Naive B cell (primary cell): Measurements from ENCODE around the gene ZFAND2A. TPM values are rescaled to one million over a fixed set of nuclear protein-coding genes. Genes with fewer than 3 reads are reported as not detected.
"Not testable (repeated sequence)": the region's sequence is repeated elsewhere in the genome, so short reads cannot be mapped to it uniquely, and the experiment has no call there.

Experiments
- ATAC-seq, 2 donors: fragments of 150-1000 bp; cut with Tn5 transposase; 2 replicates each; pipeline ENCODE4 v1.10.0; 2021; ENCODE audit warnings: low read depth in 2 of 2, mild to moderate bottlenecking in 2 of 2, moderate library complexity in 2 of 2
- DNase-seq: peaks from one replicate; pipeline ENCODE4 v3.0.0; 2022
- H3K27ac Mint-ChIP-seq, 6 donors: one replicate each; pipeline ENCODE4 v1.8.0; 2020 to 2022; ENCODE audit warnings: mild to moderate bottlenecking in 6 of 6, mixed read lengths in 6 of 6, moderate library complexity in 5 of 6, inconsistent platforms in 2 of 6
- H3K27me3 Mint-ChIP-seq, 3 donors: one replicate each; pipeline ENCODE4 v1.8.0; 2021 to 2022; ENCODE audit warnings: mixed read lengths in 3 of 3, mild to moderate bottlenecking in 1 of 3
- H3K36me3 Mint-ChIP-seq, 2 donors: one replicate each; pipeline ENCODE4 v1.8.0; 2020 to 2022; ENCODE audit warnings: mixed read lengths in 2 of 2, inconsistent platforms in 1 of 2, mild to moderate bottlenecking in 1 of 2
- H3K4me1 Mint-ChIP-seq, 3 donors: one replicate each; pipeline ENCODE4 v1.8.0; 2020 to 2022; ENCODE audit warnings: mixed read lengths in 3 of 3, inconsistent platforms in 1 of 3, mild to moderate bottlenecking in 1 of 3, moderate library complexity in 1 of 3
- H3K4me3 Mint-ChIP-seq, 8 donors: one replicate each; pipeline ENCODE4 v1.8.0; 2020 to 2022; ENCODE audit warnings: mild to moderate bottlenecking in 8 of 8, mixed read lengths in 8 of 8, moderate library complexity in 8 of 8, inconsistent platforms in 2 of 8
- H3K9me3 Mint-ChIP-seq, 7 donors: one replicate each; pipeline ENCODE4 v1.8.0; 2020 to 2022; ENCODE audit warnings: mixed read lengths in 7 of 7, mild to moderate bottlenecking in 5 of 7, inconsistent platforms in 2 of 7, moderate library complexity in 1 of 7
- polyA plus RNA-seq, 6 donors: library from polyadenylated mRNA; unstranded; fragments of 300-500 nt; fragmentation: Illumina TruSeq; gene quantifications; one replicate each; pipeline ENCODE4 v1.2.3, GENCODE V29; 2021; ENCODE audit warnings: low read depth in 6 of 6

ZFAND2A gene
- polyA plus RNA-seq, 6 donors from 2014 or later = 59.3 to 73.5 (median 67.9) TPM

- Mint-ChIP-seq H3K4me3 (peak overlapping the region in 2 of 8 donors; percentile 26 to 35), H3K36me3 (peaks cover 3 to 12% of the 10 kb centered on the region in 2 donors), H3K9me3 (no peaks in the 10 kb centered on the region), H3K4me1 (peaks cover 10 to 18% (median 12%) of the 10 kb centered on the region in 3 donors), H3K27me3 (no peaks in the 10 kb centered on the region), H3K27ac (peak overlapping the region in 1 of 6 donors; percentile 64)
- DNase-seq (no peak), ATAC-seq (no peak)
These were observed 5.7 kb downstream of the ZFAND2A start for GRCh38 chr7:1154172-1154739.

- Mint-ChIP-seq H3K4me1 (peaks cover 0 to 3% (median 0%) of the 10 kb centered on the region in 3 donors), H3K27me3 (no peaks in the 10 kb centered on the region), H3K27ac (no peak overlapping the region), H3K36me3 (peaks cover 3 to 12% of the 10 kb centered on the region in 2 donors), H3K9me3 (no peaks in the 10 kb centered on the region), H3K4me3 (no peak overlapping the region)
- DNase-seq = no peak
- ATAC-seq = no peak
These were observed 7.5 kb downstream of the ZFAND2A start for GRCh38 chr7:1152492-1152891.

- DNase-seq = no peak
- H3K27me3 Mint-ChIP-seq = no peaks in the 10 kb centered on the region
These were observed 8.2 kb downstream of the ZFAND2A start for GRCh38 chr7:1151653-1152425.

DNA sequence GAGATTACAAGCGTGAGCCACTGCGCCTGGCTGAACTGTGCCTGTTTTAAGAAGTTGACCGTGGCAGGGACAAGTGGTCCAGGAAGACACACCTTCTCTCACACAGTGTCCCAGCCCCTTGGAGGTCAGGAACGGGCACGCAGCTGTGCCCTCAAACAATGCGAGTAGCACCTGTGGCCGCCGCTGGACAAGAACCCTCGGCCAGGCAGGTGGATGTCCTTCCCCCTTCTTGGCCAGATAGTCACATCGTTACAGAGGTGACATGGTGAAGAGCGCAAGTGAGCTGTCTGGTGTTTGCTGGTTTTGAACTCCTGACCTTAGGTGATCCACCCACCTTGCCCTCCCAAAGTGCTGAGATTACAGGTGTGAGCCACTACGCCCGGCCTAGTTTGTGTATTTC is 8.8 kb downstream of the ZFAND2A start:
- H3K36me3 Mint-ChIP-seq = peaks cover 0 to 12% of the 10 kb centered on the region in 2 donors
- no peaks in the 10 kb centered on the region for H3K4me1 Mint-ChIP-seq
- DNase-seq = no peak
- no peak overlapping the region for H3K27ac Mint-ChIP-seq
- H3K9me3 Mint-ChIP-seq = no peaks in the 10 kb centered on the region
- ATAC-seq = peak in 1 of 2 donors; percentile 16
- no peaks in the 10 kb centered on the region for H3K27me3 Mint-ChIP-seq
- no peak overlapping the region for H3K4me3 Mint-ChIP-seq

More at GRCh38 chr7:1151653-1152425, 8.2 kb downstream of the ZFAND2A start:
- peaks cover 0 to 12% of the 10 kb centered on the region in 2 donors for H3K36me3 Mint-ChIP-seq
- H3K4me1 Mint-ChIP-seq = no peaks in the 10 kb centered on the region
- peak; percentile 36 to 75 for ATAC-seq
- H3K9me3 Mint-ChIP-seq = no peaks in the 10 kb centered on the region
- peak overlapping the region in 1 of 8 donors; percentile 30 for H3K4me3 Mint-ChIP-seq
- peak overlapping the region in 2 of 6 donors; percentile 47 to 72 for H3K27ac Mint-ChIP-seq

- peaks cover 0 to 12% of the 10 kb centered on the region in 2 donors for H3K36me3 Mint-ChIP-seq
- H3K4me3 Mint-ChIP-seq = no peak overlapping the region
- DNase-seq (no peak), ATAC-seq (no peak)
- H3K27me3 Mint-ChIP-seq = no peaks in the 10 kb centered on the region
- no peaks in the 10 kb centered on the region for H3K9me3 Mint-ChIP-seq
- H3K4me1 Mint-ChIP-seq = no peaks in the 10 kb centered on the region
- peak overlapping the region in 1 of 6 donors; percentile 54 for H3K27ac Mint-ChIP-seq
These were observed 9.5 kb downstream of the ZFAND2A start for GRCh38 chr7:1150400-1151002.

DNA sequence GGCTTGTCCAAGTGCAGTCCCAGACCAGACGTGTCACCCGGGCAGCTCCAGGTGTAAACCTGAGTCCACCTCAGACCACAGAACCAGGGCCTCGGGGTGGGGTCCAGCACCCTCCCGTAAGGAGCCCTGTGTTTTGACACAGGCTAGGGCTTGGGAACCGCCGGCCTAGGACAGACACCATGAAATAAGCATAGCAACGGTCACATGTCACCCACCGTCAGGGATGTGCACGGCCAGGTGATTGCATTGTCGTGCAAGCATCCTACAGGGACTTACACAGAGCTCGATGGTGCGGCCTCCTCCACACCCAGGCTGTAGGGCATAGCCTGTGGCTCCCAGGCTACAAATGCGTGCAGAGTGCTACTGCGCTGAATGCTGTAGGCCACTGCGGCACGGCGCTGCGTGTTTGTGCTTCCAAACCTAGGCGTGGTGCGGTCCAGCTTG is 10.6 kb downstream of the ZFAND2A start:
- DNase-seq = no peak
- Mint-ChIP-seq H3K36me3 (peaks cover 0 to 12% of the 10 kb centered on the region in 2 donors), H3K27me3 (no peaks in the 10 kb centered on the region), H3K9me3 (no peaks in the 10 kb centered on the region), H3K4me3 (no peak overlapping the region), H3K27ac (no peak overlapping the region), H3K4me1 (peaks cover 0 to under 1% (median under 1%) of the 10 kb centered on the region in 3 donors)
- no peak for ATAC-seq

DNA sequence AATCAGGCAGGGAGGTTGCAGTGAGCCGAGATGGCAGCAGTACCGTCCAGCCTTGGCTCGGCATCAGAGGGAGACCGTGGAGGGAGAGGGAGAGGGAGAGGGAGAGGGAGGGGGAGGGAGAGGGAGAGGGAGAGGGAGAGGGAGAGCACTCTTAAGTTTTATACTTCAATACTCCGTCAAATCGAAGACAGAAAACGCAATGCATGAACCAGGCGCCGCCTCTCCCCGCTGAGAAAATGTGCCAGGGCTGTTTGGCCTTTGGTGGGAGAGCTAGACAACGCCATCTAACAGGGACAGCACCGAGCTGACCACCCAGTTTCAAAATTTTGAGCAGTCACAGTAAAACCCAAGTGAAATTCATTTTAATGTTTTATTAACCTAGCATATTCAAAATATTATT is 12.1 kb downstream of the ZFAND2A start:
- H3K4me1 Mint-ChIP-seq, H3K27me3 Mint-ChIP-seq, DNase-seq, ATAC-seq, H3K9me3 Mint-ChIP-seq, H3K4me3 Mint-ChIP-seq: not testable (repeated sequence)
- H3K36me3 Mint-ChIP-seq = peaks cover 0 to 12% of the 10 kb centered on the region in 2 donors
- H3K27ac Mint-ChIP-seq = peak overlapping the region in 1 of 6 donors; percentile 69

- no peaks in the 10 kb centered on the region for H3K9me3 Mint-ChIP-seq
- H3K4me3 Mint-ChIP-seq = peak overlapping the region in 1 of 8 donors; percentile 43
- H3K27me3 Mint-ChIP-seq = no peaks in the 10 kb centered on the region
- DNase-seq (no peak), ATAC-seq (peak; percentile 44 to 46)
- H3K27ac Mint-ChIP-seq = peak overlapping the region; percentile 49 to 93 (median 76)
- peaks cover 21 to 32% (median 22%) of the 10 kb centered on the region in 3 donors for H3K4me1 Mint-ChIP-seq
- no peaks in the 10 kb centered on the region for H3K36me3 Mint-ChIP-seq
These were observed 15.7 kb downstream of the ZFAND2A start for GRCh38 chr7:1144269-1144771.

DNA sequence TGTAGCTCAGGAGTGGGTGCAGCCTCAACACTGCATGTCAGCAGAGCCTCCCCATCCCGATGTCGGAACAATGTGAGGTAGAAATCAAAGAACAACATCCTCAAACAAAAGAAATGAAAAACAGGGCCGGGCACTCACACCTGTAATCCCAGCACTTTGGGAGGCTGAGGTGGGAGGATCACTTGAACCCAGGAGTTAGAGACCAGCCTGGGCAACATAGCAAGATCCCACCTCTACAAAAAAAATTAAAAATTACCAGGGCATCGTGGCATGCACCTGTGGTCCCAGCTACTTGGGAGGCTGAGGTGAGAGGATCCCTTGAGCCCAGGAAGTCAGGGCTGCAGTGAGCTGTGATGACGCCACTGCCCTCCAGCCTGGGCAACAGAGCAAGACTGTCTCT is 17.0 kb downstream of the ZFAND2A start:
- Mint-ChIP-seq H3K27ac (peak overlapping the region in 1 of 6 donors; percentile 97), H3K4me1 (peaks cover 25 to 37% (median 28%) of the 10 kb centered on the region in 3 donors)
- ATAC-seq, DNase-seq, H3K27me3 Mint-ChIP-seq, H3K36me3 Mint-ChIP-seq, H3K4me3 Mint-ChIP-seq, H3K9me3 Mint-ChIP-seq: not testable (repeated sequence)

DNA sequence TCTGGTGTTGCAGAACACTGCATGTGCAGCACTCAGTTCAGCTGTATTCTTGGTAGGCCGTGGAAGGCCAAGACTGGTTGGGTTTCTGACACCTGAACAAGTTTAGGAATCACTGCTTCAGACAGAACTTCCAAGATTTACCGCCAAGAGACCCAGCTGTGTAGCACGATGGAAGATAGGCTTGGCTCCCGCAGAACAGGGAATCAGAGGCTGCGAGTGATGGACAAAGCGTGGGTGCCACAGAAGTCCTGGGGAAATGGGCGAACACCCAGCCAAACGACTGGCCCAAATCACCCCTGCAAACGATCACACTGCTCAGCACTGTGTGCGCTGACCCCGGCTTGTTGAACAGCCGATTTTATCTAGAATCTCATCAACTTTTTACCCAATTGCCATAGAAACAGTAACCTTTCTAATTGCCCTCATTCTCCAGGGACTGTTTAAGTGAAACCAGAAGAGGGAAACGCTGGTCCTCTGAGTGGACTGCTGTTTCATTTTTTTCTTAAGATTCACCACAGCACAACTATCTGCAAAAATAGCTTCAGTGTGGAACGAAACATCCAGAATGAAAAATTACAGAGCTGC is 17.9 kb downstream of the ZFAND2A start:
- peaks cover 28 to 43% (median 34%) of the 10 kb centered on the region in 3 donors for H3K4me1 Mint-ChIP-seq
- H3K9me3 Mint-ChIP-seq = no peaks in the 10 kb centered on the region
- H3K4me3 Mint-ChIP-seq = peak overlapping the region in 1 of 8 donors; percentile 76
- no peak for ATAC-seq
- DNase-seq = no peak
- H3K27me3 Mint-ChIP-seq = no peaks in the 10 kb centered on the region
- H3K36me3 Mint-ChIP-seq = no peaks in the 10 kb centered on the region
- peak overlapping the region; percentile 66 to 100 (median 98) for H3K27ac Mint-ChIP-seq

- H3K36me3 Mint-ChIP-seq = no peaks in the 10 kb centered on the region
- peak overlapping the region; percentile 58 to 100 (median 98) for H3K27ac Mint-ChIP-seq
These were observed 18.3 kb downstream of the ZFAND2A start for GRCh38 chr7:1141651-1142050.

DNA sequence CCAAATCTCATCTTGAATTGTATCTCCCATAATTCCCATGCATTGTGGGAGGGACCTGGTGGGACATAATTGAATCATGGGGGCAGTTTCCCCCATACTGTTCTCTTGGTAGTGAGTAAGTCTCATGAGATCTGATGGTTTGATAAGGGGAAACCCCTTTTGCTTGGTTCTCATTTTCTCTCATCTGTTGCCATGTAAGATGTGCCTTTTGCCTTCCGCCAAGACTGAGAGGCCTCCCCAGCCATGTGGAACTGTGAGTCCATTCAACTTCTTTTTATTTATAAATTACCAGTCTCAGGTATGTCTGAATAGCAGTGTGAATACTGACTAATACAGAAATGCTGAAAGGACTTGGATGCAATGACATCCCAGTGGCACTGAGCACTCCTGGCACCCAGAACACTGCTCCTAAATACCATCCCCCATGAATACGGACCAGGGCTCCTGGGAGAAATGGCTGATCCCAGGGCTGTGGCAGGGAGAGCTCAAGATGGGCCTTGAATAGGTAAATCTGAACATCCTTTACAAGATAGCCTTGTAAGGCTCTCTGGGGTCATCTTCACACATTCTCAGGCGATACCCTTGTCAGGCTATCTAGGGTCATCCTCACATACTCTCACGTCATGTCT is 19.4 kb downstream of the ZFAND2A start:
- H3K4me3 Mint-ChIP-seq = peak overlapping the region in 6 of 8 donors; percentile 60 to 92 (median 68)
- H3K27me3 Mint-ChIP-seq = no peaks in the 10 kb centered on the region
- peak overlapping the region; percentile 97 to 100 (median 98) for H3K27ac Mint-ChIP-seq
- H3K9me3 Mint-ChIP-seq = no peaks in the 10 kb centered on the region
- ATAC-seq = peak; percentile 42 to 49
- no peaks in the 10 kb centered on the region for H3K36me3 Mint-ChIP-seq
- peaks cover 35 to 49% (median 41%) of the 10 kb centered on the region in 3 donors for H3K4me1 Mint-ChIP-seq
- peak; percentile 77 for DNase-seq

More at GRCh38 chr7:1141651-1142050, 18.3 kb downstream of the ZFAND2A start:
- DNase-seq = no peak
- no peaks in the 10 kb centered on the region for H3K9me3 Mint-ChIP-seq
- no peak overlapping the region for H3K4me3 Mint-ChIP-seq
- peaks cover 33 to 48% (median 39%) of the 10 kb centered on the region in 3 donors for H3K4me1 Mint-ChIP-seq
- ATAC-seq = no peak
- no peaks in the 10 kb centered on the region for H3K27me3 Mint-ChIP-seq
